Fibroblast of skin of abdomen (primary cell): Measurements from ENCODE around the gene KLK15. TPM values are rescaled to one million over a fixed set of nuclear protein-coding genes. Genes with fewer than 3 reads are reported as not detected.

ENCODE experiments used
- DNase-seq: peaks from one replicate; pipeline ENCODE4 v3.0.0-alpha.2; 2013
- polyA plus RNA-seq, 2 experiments: library from polyadenylated mRNA; unstranded; fragments of 120-200 nt; gene quantifications; one replicate each; pipeline ENCODE4 v1.2.1, GENCODE V29; 2013; ENCODE audit not compliant: insufficient read length in 2 of 2

Gene KLK15, protein sequence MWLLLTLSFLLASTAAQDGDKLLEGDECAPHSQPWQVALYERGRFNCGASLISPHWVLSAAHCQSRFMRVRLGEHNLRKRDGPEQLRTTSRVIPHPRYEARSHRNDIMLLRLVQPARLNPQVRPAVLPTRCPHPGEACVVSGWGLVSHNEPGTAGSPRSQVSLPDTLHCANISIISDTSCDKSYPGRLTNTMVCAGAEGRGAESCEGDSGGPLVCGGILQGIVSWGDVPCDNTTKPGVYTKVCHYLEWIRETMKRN
- not detected for polyA plus RNA-seq (2013, experiment 1 of 2; ENCODE audit: insufficient read length)
- polyA plus RNA-seq (2013, experiment 2 of 2; ENCODE audit: insufficient read length): not detected

DNA sequence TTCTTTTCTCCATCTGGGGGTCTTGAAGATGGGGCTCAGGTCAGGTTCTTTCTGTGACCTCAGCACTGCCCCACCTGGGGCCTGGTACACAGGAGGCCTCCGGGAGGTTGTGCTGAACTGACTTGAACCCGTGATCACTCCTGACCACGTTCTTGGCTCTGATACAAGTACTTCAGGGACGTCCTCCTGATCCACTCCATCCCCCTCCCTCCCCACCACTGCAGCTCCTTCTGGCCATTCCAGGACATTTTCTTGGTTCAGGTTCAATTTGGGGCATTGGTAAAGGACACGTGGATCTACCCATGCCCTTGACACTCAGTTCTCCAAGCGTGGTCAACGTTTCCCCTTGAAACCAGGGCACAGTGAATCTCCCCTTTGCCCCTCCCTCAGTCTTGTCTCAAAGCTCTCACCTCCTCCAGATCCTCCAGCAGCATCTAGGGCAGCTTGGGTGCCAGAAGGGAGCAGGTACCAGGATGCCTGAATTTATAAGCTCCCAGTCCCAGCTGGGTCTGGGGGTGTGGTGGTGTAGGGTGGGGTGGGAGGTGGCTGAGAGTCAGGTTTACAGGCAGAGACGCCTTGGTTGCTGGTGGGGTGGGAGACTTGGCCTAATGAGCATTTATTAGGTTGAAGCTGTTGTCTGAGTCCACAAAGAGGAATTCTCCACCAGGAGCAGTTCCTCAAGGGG lies at the start of gene KLK15:
TSS of gene KLK15 (minus strand) at position 458 of the 685 bp plus-strand sequence. CDS start 2,082 bp downstream, outside the sequence.
- no peak for DNase-seq

DNA sequence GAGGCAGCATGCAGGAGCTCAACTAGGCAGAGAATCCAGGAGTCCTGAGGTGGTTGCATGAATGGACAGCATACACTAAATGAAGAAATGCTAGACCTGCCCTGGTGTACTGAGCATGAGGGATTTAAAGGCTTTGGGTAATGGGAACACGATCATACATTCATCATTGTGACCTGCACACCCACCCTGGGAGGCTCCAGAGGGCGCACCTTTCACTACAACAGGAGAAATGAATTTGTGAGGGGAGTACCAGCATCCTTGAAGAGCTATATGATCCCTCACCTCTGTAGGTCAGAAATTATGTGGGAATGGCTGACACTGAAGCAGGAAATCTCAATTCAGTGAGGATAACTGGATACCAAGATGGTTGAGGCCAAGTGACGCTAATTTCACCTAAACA lies 48.8 kb upstream of the KLK15 start:
- no peak for DNase-seq

DNA sequence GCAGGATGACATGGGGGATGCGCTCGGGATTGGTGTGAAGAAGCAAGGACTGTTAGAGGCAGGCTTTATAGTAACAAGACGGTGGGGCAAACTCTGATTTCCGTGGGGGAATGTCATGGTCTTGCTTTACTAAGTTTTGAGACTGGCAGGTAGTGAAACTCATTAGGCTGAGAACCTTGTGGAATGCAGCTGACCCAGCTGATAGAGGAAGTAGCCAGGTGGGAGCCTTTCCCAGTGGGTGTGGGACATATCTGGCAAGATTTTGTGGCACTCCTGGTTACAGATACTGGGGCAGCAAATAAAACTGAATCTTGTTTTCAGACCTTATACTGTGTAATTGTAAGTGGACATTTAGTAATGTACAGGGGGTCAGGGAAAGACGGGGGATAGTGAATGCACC lies 46.9 kb upstream of the KLK15 start:
- no peak for DNase-seq

DNA sequence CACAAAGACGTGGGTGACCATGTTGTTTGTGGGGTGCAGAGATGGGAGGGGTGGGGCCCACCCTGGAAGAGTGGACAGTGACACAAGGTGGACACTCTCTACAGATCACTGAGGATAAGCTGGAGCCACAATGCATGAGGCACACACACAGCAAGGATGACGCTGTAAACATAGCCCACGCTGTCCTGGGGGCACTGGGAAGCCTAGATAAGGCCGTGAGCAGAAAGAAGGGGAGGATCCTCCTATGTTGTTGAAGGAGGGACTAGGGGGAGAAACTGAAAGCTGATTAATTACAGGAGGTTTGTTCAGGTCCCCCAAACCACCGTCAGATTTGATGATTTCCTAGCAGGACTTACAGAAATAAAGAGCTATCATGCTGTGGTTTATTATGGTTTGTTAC lies 45.5 kb upstream of the KLK15 start:
- DNase-seq: no peak

DNA sequence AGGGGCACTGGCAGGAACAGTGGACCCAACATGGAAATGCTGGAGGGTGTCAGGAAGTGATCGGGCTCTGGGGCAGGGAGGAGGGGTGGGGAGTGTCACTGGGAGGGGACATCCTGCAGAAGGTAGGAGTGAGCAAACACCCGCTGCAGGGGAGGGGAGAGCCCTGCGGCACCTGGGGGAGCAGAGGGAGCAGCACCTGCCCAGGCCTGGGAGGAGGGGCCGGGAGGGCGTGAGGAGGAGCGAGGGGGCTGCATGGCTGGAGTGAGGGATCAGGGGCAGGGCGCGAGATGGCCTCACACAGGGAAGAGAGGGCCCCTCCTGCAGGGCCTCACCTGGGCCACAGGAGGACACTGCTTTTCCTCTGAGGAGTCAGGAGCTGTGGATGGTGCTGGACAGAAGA lies 44.0 kb upstream of the KLK15 start:
- DNase-seq: no peak

DNA sequence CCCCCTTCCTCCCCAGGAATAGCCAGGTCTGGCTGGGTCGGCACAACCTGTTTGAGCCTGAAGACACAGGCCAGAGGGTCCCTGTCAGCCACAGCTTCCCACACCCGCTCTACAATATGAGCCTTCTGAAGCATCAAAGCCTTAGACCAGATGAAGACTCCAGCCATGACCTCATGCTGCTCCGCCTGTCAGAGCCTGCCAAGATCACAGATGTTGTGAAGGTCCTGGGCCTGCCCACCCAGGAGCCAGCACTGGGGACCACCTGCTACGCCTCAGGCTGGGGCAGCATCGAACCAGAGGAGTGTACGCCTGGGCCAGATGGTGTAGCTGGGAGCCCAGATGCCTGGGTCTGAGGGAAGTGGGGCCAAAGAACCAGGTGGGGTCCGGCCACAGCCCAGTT lies 43.1 kb upstream of the KLK15 start:
- no peak for DNase-seq

DNA sequence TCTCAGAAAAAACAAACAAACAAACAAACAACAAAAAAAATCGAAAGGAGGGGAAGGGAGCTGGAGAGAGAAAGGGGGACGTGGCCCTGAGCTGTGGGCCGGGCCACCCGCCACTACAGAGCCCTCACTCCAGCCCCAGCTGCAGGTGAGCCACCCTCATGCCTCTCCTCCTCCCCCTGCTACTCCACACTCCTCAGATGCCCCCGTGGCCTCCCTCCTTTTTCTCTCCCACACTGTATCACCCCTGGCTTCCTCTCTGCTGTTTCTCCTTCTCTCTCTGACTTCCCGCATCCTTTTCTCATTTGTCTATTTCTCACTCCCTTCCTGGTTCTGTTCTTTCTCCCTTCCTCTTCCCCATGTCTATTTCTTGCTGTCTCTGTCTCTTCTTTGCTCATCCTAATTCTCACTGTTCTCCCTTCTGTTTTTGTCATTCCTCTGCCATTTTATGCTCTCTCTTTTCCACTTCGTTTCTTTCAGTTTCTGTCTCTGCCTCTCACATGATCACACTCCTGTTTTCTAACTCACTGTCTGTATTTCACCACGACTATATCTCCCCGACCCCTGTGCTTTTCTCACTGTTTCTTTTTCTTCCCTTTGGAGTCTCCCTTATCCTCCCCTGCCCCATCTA lies 42.5 kb upstream of the KLK15 start:
- DNase-seq: no peak

DNA sequence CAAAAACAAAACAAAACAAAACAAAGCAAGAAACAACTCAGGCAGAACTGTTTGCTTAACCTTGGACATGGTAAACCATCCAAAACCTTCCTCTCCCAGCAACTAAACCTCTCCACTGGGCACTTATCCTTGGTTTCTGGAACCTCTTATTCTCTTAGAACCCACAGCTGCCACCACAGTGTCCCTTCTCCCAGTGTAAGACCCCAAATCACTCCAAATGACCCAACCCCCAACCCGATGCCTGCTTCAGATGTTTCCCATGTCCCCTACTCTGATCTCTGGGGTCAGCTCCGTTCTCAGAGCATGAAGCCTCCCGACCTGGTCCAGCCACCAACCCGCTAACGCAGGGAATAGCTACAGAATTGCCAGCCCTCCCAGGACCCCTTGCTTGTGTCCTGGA lies 40.8 kb upstream of the KLK15 start:
- no peak for DNase-seq

DNA sequence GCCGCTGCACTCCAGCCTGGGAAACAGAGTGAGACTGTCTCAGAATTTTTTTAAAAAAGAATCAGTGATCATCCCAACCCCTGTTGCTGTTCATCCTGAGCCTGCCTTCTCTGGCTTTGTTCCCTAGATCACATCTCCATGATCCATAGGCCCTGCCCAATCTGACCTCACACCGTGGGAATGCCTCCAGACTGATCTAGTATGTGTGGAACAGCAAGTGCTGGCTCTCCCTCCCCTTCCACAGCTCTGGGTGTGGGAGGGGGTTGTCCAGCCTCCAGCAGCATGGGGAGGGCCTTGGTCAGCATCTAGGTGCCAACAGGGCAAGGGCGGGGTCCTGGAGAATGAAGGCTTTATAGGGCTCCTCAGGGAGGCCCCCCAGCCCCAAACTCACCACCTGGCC lies 39.7 kb upstream of the KLK15 start, which contains the start of gene KLK2:
TSS of gene KLK2 (plus strand) at position 384 of the 400 bp plus-strand sequence. CDS start 35 bp downstream, outside the sequence.
- no peak for DNase-seq

DNA sequence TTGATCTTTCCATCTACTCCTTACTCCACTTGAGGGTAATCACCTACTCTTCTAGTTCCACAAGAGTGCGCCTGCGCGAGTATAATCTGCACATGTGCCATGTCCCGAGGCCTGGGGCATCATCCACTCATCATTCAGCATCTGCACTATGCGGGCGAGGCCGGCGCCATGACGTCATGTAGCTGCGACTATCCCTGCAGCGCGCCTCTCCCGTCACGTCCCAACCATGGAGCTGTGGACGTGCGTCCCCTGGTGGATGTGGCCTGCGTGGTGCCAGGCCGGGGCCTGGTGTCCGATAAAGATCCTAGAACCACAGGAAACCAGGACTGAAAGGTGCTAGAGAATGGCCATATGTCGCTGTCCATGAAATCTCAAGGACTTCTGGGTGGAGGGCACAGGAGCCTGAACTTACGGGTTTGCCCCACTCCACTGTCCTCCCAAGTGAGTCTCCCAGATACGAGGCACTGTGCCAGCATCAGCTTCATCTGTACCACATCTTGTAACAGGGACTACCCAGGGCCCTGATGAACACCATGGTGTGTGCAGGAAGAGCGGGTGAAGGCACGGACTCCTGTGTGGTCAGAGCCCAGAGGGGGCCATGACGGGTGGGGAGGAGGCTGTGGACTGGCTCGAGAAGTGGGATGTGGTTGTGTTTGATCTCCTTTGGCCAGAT lies 37.2 kb upstream of the KLK15 start:
- DNase-seq: no peak

DNA sequence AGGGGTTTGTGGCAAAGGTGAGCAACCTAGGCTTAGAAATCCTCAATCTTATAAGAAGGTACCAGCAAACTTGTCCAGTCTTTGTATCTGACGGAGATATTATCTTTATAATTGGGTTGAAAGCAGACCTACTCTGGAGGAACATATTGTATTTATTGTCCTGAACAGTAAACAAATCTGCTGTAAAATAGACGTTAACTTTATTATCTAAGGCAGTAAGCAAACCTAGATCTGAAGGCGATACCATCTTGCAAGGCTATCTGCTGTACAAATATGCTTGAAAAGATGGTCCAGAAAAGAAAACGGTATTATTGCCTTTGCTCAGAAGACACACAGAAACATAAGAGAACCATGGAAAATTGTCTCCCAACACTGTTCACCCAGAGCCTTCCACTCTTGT lies 36.1 kb upstream of the KLK15 start:
- no peak for DNase-seq

DNA sequence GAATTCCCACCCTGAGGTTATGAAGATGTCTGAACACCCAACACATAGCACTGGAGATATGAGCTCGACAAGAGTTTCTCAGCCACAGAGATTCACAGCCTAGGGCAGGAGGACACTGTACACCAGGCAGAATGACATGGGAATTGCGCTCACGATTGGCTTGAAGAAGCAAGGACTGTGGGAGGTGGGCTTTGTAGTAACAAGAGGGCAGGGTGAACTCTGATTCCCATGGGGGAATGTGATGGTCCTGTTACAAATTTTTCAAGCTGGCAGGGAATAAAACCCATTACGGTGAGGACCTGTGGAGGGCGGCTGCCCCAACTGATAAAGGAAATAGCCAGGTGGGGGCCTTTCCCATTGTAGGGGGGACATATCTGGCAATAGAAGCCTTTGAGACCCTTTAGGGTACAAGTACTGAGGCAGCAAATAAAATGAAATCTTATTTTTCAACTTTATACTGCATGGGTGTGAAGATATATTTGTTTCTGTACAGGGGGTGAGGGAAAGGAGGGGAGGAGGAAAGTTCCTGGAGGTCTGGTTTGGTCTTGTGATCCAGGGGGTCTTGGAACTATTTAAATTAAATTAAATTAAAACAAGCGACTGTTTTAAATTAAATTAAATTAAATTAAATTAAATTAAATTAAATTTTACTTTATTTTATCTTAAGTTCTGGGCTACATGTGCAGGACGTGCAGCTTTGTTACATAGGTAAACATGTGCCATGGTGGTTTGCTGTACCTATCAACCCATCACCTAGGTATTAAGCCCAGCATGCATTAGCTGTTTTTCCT lies 28.3 kb upstream of the KLK15 start:
- DNase-seq: no peak

DNA sequence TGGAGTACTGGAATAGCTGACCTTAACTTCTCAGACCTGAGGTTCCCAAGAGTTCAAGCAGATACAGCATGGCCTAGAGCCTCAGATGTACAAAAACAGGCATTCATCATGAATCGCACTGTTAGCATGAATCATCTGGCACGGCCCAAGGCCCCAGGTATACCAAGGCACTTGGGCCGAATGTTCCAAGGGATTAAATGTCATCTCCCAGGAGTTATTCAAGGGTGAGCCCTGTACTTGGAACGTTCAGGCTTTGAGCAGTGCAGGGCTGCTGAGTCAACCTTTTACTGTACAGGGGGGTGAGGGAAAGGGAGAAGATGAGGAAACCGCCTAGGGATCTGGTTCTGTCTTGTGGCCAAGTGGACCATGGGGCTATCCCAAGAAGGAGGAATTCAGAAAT lies 27.6 kb upstream of the KLK15 start:
- no peak for DNase-seq

DNA sequence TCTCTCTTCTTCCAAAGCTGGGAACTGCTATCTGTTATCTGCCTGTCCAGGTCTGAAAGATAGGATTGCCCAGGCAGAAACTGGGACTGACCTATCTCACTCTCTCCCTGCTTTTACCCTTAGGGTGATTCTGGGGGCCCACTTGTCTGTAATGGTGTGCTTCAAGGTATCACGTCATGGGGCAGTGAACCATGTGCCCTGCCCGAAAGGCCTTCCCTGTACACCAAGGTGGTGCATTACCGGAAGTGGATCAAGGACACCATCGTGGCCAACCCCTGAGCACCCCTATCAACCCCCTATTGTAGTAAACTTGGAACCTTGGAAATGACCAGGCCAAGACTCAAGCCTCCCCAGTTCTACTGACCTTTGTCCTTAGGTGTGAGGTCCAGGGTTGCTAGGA lies 26.5 kb upstream of the KLK15 start:
- DNase-seq: no peak

DNA sequence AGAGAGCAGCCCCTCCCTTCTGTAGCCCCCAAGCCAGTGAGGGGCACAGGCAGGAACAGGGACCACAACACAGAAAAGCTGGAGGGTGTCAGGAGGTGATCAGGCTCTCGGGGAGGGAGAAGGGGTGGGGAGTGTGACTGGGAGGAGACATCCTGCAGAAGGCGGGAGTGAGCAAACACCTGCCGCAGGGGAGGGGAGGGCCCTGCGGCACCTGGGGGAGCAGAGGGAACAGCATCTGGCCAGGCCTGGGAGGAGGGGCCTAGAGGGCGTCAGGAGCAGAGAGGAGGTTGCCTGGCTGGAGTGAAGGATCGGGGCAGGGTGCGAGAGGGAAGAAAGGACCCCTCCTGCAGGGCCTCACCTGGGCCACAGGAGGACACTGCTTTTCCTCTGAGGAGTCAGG lies 25.5 kb upstream of the KLK15 start:
- DNase-seq: no peak

DNA sequence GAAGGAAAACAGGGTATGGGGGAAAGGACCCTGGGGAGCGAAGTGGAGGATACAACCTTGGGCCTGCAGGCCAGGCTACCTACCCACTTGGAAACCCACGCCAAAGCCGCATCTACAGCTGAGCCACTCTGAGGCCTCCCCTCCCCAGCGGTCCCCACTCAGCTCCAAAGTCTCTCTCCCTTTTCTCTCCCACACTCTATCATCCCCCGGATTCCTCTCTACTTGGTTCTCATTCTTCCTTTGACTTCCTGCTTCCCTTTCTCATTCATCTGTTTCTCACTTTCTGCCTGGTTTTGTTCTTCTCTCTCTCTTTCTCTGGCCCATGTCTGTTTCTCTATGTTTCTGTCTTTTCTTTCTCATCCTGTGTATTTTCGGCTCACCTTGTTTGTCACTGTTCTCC lies 24.0 kb upstream of the KLK15 start:
- no peak for DNase-seq

DNA sequence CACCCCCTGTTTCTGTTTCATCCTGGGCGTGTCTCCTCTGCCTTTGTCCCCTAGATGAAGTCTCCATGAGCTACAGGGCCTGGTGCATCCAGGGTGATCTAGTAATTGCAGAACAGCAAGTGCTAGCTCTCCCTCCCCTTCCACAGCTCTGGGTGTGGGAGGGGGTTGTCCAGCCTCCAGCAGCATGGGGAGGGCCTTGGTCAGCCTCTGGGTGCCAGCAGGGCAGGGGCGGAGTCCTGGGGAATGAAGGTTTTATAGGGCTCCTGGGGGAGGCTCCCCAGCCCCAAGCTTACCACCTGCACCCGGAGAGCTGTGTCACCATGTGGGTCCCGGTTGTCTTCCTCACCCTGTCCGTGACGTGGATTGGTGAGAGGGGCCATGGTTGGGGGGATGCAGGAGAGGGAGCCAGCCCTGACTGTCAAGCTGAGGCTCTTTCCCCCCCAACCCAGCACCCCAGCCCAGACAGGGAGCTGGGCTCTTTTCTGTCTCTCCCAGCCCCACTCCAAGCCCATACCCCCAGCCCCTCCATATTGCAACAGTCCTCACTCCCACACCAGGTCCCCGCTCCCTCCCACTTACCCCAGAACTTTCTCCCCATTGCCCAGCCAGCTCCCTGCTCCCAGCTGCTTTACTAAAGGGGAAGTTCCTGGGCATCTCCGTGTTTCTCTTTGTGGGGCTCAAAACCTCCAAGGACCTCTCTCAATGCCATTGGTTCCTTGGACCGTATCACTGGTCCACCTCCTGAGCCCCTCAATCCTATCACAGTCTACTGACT lies 21.4 kb upstream of the KLK15 start, which contains the start of gene KLK3:
TSS of gene KLK3 (plus strand) at position 280 of the 775 bp plus-strand sequence. CDS start at position 321, 41 bp downstream.
- no peak for DNase-seq

DNA sequence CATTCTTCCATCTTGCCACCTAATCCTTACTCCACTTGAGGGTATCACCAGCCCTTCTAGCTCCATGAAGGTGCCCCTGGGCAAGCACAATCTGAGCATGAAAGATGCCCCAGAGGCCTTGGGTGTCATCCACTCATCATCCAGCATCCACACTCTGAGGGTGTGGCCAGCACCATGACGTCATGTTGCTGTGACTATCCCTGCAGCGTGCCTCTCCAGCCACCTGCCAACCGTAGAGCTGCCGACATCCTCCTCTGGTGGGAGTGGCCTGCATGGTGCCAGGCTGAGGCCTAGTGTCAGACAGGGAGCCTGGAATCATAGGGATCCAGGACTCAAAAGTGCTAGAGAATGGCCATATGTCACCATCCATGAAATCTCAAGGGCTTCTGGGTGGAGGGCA lies 18.2 kb upstream of the KLK15 start:
- DNase-seq: no peak

DNA sequence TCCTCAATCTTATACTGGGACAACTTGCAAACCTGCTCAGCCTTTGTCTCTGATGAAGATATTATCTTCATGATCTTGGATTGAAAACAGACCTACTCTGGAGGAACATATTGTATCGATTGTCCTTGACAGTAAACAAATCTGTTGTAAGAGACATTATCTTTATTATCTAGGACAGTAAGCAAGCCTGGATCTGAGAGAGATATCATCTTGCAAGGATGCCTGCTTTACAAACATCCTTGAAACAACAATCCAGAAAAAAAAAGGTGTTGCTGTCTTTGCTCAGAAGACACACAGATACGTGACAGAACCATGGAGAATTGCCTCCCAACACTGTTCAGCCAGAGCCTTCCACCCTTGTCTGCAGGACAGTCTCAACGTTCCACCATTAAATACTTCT lies 17.4 kb upstream of the KLK15 start:
- no peak for DNase-seq

DNA sequence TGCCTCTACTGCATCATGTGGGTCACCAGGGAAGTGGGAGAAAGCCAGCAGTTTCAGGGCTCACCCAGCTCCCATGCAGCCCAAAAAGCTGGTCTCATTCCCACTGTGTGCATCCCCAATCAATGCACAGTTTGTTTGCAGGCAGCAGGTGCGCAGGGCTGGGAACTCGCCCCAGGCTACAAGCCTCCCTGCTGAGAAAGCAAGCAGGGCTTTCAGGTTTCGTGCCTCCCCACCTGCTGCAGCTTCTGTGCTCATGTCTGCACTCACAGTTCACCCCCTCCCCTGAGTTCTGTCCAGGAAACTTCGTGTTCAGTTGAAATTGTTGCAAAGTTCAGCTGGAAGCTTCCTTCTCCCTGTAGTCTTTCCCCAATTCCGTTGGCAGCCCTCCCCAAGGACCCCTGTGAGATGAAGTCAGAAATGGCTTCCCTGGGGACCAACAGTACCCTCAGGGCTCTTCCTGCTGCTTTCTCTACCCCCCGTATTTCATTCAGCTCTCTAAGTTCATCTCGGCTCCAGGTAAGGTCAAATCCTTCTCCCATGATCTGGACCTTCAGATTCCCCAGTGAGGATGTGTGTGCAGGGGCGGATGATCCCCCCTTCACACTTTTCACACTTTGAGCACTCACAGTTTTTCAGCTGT lies 11.0 kb upstream of the KLK15 start:
- DNase-seq: no peak

DNA sequence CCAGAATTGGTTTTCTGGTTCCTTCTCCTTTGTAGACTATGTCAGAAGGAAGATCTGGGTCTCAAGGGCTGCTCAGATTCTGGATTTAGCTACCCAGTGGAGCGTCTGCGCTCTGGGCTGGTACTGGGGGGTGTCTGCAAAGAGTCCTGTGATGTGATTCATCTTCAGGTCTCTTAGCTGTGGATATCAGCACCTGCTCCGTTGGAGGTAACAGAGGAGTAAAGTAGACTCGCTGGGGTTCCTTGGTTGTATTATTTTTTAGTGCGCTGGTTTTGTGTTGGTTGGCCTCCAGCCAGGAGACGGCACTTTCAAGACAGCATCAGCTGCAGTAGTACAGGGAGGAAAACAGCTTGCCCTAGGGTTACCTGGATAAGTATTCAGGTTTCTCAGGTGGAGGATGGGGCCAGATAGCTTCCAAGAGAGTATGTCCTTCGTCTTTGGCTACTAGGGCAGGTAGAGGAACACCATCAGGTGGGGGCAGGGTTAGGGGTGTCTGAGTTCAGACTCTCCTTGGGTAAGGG lies 10.4 kb upstream of the KLK15 start:
- DNase-seq: no peak
